Raji (cell line): ENCODE measurements around the gene DPM1.

ENCODE experiments used
- POLR2A ChIP-seq: IDR thresholded peaks from 2 replicates; pipeline ENCODE4 v1.6.1; 2011; ENCODE audit warnings: low read depth, low read length, control low read depth; ENCODE audit not compliant: insufficient read depth

DPM1 gene

DNA sequence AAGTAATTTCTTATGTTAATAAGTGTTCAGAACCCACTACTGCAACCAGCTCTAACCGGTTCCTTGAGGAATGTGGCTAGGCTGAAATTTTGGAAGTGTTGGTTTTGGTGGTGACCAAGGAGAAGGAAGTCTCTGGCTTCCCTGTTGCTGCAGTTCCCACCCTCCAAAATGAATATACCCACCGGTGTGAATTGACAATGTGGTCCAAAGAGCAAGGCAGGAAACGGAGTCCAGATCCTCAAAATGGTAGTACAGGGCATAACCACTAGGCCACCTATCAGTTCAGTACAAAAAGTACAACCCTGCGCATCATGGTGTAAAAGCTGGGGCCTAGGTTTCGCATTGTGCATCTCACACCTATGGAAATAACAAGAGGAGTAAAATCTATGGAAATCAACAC is 29.9 kb downstream of the DPM1 start:
- no peak for TF ChIP-seq POLR2A

DNA sequence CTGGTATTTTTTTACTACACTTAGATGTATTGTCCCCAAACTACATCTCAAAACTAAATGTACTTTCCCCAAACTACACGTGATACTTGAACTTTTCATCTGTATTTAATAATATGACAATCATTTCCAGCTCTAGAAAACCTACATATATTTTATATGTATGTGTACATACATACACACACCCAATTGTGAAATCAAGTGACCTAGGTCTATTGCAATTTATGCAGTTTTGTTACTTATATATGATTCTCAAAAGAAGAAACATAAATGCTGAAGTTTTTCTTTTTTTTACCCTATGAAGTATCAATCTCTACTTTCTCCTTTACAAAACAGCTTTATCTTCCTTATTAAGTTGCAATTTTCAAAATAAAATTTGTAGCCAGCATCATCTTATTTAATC is 31.8 kb downstream of the DPM1 start:
- TF ChIP-seq POLR2A = no peak

DNA sequence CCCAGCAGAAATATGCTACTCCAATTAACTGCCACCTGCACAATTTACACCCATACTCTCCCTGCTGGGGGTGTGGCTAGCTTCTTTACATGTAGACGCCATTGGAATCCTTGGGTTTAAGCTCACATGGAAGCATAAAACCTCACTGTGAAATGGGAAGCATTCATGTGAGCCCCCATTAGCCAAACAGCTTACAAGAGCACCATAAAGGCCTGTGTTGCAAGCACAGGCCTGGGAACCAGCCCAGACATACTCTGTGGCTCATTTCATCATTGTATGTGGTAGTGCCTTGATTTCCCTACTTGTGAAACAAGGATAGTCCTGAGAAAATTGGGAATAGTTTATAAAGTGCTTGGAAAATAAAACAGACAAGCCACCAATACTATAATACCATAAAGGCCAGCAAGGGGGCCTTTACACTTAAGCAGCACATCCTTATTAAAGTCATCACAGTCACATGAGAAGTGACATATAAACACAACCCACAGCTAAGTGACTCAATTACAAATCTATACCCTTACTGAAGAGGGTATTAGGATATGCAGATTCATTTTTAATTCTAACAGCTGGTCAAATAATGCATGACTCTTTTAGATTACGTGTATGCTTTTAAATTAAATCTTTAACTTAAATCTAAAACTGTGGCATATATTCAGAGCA is 33.9 kb downstream of the DPM1 start:
- no peak for TF ChIP-seq POLR2A

DNA sequence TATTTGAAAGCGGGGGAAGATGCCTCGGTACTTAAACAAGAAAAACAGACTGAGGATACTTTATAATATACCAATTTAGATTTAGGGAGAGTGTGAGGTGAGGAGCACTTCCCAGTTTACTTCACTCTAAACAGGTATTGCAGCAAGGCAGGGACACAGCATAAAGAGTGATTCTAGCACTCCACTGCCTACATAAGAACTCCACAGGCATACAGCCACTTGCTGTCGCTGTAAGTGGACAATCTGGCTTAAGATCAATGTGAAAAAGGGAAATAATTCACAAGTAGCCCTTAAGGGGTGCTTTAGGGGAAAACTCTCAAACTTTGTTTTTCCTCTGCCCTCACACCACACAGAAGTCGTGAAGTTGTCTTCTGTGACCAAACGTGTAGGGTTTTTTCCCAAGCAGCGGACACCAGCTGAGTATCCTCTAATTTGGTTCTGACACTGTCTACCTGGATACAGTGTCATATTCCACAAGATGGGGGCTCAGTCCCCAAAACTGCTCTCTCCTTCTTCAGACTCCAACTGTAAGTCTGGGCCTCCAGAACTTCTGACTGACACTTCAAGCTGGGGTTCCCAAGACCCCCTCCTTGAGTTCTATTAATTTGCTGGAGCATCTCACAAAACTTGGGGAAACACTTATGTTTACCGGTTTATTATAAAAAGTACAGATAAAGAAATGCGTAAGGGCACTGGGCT is 36.4 kb downstream of the DPM1 start:
- no peak for TF ChIP-seq POLR2A

DNA sequence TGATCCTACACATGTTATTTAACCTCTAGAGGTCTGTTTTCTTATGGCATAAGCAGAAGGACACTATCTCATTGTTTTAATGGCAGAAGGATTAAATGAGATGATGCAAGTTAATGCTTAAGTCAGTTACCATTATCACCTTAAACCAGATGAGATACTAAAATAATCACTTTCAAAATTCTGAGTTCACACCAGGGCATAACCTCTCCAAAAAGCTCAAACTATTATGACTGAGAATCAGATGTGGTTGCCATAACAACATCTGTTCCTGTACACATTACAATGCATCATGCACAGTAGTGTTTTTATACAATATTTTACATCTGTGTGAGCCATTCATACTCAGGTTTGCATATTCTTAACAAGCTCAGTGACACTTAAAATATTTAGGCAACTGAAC is 37.3 kb downstream of the DPM1 start:
- TF ChIP-seq POLR2A = no peak

DNA sequence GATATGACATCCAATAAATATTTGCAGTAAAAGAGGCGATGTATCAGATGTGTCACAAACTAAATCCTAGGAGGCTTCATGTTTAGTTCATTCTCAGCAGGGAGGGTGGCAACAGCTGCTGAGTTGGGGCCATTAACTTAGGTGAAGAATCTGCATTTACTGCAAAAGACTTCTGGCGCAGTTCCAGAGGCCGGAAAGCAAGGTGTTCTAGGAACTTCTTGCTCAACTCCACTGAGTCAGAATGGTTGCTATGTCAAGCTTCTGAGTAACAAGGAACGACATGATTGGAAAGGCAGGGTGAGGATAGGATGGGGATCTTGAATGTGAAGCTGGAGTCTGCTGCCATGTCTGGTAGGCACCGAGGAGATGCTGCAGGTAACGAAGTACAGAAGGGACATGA is 38.8 kb downstream of the DPM1 start:
- no peak for TF ChIP-seq POLR2A

DNA sequence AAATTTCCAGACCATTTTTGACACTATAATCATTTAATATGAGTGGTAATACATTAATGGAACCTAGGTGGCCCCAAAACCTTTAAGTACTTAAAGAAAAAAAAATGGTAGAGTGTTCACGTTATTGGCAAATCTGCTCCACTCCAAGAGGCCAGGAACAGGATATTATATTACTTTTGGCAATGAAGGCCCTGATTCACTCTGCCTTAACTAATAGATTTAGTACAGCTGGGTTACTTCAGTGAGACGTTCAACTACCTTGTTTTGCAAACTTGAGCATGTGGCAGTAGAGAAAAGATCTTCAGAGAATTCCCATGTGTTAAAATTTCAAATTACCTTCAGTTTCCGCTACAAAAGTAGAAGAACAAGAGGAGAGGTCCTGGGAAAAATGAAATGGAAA is 39.9 kb downstream of the DPM1 start:
- TF ChIP-seq POLR2A = no peak

DNA sequence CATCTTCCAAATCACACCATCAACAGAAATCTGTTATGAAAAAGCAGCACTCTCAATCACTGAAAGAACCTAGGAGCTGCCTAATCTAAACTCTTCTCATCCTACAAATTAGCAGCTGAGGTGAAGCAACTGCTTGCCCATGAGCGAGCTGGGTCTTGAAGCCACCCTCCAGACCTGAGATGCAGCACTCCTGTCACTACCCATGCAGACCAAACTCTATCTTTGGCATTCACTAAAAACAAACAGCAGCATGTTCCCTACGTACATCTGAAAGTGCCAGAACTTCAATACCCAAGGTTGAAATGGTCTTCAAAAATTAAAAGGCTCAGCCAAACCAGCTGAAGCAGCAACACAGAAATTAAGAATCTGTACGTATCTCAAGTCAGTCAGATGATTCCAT is 41.4 kb downstream of the DPM1 start:
- no peak for TF ChIP-seq POLR2A

DNA sequence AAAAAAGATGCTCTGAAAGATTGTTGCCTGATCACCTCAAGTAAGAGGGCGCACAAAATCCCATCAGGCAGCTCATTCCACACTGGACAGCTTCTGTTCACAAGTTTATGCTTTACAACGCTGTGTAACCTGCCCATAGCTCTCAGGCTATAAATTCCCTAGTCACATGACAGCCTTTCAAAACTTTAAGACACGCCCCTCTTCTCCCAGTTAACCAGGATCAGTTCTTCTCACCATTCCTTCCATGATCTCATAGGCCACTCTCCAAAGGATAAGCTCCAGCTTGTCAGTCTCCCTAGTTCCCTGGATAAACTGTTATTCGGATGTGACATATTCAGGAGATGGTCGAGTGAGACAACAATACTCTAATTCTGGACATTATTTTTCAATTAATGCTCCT is 42.1 kb downstream of the DPM1 start:
- no peak for TF ChIP-seq POLR2A

DNA sequence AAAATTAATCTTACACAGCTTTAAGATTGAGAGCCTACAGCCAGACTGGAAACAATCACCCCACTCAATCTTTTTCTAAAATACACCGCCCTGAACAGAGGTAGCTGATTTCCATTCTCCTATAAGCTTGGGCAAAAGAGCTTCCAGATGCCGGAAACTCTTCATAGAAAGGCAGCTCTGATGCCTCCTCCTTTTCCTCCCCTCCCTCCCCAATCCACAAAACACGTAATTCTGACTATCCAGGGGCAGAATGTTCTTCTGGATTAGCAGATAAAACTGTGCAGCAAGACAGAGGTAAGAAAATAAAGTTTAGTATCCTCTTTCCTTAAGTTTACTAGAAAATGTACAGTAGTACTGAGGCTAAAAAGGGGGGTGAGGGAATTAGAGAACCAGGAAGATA is 42.9 kb downstream of the DPM1 start:
- no peak for TF ChIP-seq POLR2A

DNA sequence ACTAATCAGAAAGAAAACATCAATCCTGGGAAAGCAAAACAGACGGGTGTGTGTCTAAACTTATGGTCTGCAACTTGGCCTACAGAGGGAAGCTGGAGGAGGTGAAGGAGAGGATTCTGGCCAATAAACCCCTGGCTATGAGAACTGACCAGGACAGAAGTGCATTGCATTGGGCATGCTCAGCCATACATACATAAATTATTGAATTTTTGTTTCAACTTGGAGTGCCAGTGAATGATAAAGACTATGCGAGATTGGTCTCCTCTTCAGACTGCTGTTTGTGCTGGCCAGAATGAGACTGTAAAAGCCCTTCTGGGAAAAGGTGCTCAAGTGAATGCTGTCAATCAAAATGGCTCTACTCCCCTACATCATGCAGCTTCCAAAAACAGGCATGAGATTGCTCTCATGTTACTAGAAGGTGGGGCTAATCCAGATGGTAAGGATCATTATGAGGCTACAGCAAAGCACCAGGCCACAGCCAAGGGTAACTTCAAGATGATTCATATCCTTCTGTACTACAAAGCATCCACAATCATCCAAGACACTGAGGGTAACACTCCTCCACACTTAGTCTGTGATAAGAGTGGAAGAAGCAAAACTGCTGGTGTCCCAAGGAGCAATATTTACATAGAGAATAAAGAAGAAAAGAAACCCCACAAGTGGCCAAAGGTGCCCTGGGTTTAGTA is 44.5 kb downstream of the DPM1 start:
- no peak for TF ChIP-seq POLR2A

DNA sequence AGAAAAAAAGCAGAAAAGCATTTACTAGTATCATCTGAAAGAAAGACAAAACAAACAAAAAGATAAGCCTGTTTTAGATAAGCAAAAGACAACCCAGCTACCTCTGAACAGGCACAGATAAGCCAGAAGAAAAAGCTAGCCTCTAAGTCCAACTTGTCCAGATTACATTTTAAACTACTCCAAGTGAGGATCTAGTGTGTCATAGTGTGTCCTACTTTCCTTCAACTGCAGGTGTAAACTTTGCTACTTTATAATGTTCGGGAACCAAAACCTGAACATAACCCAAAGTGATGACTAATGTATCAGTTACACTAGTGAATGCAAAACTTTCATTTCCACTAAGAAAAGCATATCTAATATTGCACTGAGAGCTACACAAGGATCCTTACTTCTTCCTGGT is 46.6 kb downstream of the DPM1 start:
- TF ChIP-seq POLR2A = no peak

DNA sequence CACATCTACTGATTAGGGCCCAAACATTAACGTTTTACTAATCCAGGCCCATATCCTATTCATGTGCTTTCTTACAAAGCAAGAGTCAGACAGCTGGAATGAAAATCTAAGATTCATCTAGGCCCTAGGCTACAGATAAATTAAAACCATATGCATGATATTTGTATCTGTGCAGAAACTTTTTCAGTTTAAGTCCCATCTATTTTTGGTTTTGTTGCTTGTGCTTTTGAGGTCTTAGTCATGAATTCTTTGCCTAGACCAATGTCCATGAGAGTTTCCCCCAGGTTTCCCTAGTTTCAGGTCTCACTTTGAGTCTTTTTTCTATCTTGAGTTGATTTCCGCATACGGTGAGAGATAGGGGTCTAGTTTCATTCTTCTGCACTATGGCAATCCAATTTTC is 47.3 kb downstream of the DPM1 start:
- no peak for TF ChIP-seq POLR2A

DNA sequence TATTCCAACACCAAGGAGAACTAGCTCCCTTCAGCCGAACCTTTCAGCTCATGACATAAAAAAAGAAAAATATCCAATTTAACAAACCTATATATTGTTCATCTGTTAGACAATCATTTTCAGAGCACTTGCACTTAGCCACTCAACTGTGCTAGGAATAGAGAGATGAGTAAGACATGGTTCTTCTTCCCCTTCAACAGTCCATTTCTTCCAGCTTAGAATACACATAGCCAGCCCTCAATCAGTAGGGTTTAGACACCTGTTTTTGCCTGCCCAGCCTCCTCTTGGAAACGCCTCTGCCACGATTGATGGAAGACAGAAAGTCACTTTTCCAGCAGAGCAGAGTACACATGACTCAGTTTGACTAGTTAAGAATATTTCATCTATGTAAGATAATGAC is 48.9 kb downstream of the DPM1 start:
- TF ChIP-seq POLR2A = no peak

DNA sequence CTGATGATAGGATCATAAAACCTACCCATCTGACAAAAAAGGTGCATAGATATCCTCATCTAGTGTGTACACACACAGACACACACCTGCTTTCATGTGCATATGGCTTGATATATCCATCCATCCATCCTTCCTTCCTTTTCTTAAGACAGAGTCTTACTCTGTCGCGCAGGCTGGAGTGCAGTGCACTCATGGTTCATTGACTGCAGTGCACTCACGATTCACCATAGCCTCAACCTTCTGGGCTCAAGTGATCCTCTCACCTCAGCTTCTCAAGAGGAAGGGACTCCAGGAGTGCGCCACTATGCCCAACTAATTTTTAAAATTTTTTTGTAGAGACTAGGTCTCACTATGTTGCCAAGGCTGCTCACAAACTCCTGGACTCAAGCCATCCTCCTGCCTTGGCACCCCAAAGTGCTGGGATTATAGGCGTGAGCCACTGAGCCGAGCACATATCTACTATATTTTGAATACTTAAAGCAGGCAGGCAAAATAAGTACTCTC is 54.2 kb downstream of the DPM1 start:
- TF ChIP-seq POLR2A = no peak
